ENCODE data around the gene PGS1. TPM values are rescaled to one million over a fixed set of nuclear protein-coding genes. Genes with fewer than 3 reads are reported as not detected.

PGS1 gene
- total and polyA plus RNA-seq, 10 of the 15 experiments (the other 5 are each of a cell fraction or from before 2014, with no cell fraction given), result 1.3 to 37.6 (median 27.4) TPM

- TF ChIP-seq RUNX3 (IDR thresholded peaks at IDR 0.05; ENCODE audit: low read length) (peak; percentile 93), BHLHE40 (IDR thresholded peaks at IDR 0.05; ENCODE audit: borderline replicate concordance in 1 of 2, low read depth in 2 of 2, low read length in 1 of 2) (peak; percentile 74 to 77), USF1 (IDR thresholded peaks at IDR 0.05; ENCODE audit: borderline replicate concordance, extremely low read length, insufficient read depth, low read depth, low read length) (no peak), CBX3 (IDR thresholded peaks at IDR 0.05; ENCODE audit: borderline replicate concordance, low read depth) (no peak), CBFB (IDR thresholded peaks at IDR 0.05; ENCODE audit: low read depth) (peak; percentile 57; the same call in 1 of the 2 replicates), ZSCAN29 (IDR thresholded peaks at IDR 0.05) (no peak), CHD2 (IDR thresholded peaks at IDR 0.05; ENCODE audit: borderline replicate concordance, low read depth, low read length) (peak; percentile 49; the same call in 1 of the 2 replicates), CEBPB (IDR thresholded peaks at IDR 0.05; ENCODE audit: borderline replicate concordance in 1 of 2, low read depth in 2 of 2, low read length in 2 of 2) (no peak), EZH2 (IDR thresholded peaks at IDR 0.05; ENCODE audit: borderline replicate concordance, control insufficient read depth, low read depth, low read length) (no peak), CEBPZ (IDR thresholded peaks at IDR 0.05; ENCODE audit: low read depth, low read length) (no peak), KAT2A (conservative IDR thresholded peaks at IDR 0.05; ENCODE audit: control insufficient read depth, low read depth, low read length) (no peak), ELK1 (IDR thresholded peaks at IDR 0.05; ENCODE audit: low read depth, low read length) (no peak), IRF4 (IDR thresholded peaks at IDR 0.05; ENCODE audit: low read depth, low read length) (peak; percentile 95), E2F4 (IDR thresholded peaks at IDR 0.05; ENCODE audit: low read depth, low read length) (no peak), PRDM15 (CRISPR knock-in tag; IDR thresholded peaks at IDR 0.05) (no peak), NFYA (IDR thresholded peaks at IDR 0.05; ENCODE audit: borderline replicate concordance, low read depth, low read length) (no peak), ZNF207 (IDR thresholded peaks at IDR 0.05; ENCODE audit: borderline replicate concordance) (no peak), HDAC2 (IDR thresholded peaks at IDR 0.05) (no peak)
Measured at GRCh38 chr17:78337244-78338109, 41.0 kb upstream of the PGS1 start (continued).
